Skin epidermis (tissue), 12 donors: ENCODE results near the gene EDIL3.
"Not testable (repeated sequence)": the region's sequence is repeated elsewhere in the genome, so short reads cannot be mapped to it uniquely, and the experiment has no call there.

Source experiments
- H3K27ac ChIP-seq, 21 experiments: fragments of 200-600 bp; sonication (generic) in 11 of 21; one replicate each; pipeline ENCODE4 v1.5.0; 2020; ENCODE audit warnings: mild to moderate bottlenecking in 3 of 21, inconsistent platforms in 2 of 21, moderate library complexity in 2 of 21
- H3K4me3 ChIP-seq, 7 experiments: fragments of 200-600 bp; sonication (generic) in 2 of 7; one replicate each; pipeline ENCODE4 v1.5.0; 2020; ENCODE audit warnings: inconsistent platforms in 2 of 7, mild to moderate bottlenecking in 2 of 7, moderate library complexity in 1 of 7

EDIL3 gene

DNA sequence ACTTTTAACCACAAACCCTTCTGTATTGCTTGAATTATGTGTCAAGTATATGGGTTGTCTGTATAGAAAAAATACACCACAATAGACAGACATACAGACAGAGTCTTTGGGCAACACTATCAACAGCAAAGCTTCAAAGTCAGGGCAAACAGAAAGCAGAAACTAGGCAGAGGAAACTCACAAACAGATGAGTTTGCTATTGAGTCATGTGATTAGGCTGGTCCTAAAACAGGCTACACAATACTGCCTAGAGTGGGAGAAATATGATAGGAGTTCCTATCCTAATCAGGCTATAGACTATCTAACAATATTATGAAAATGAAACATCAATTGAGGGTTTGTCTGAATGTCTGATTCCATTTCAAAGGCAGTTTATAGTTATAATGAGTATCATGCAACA is 156.4 kb downstream of the EDIL3 start:
- Histone ChIP-seq H3K27ac (no peak overlapping the region), H3K4me3 (no peak overlapping the region)

DNA sequence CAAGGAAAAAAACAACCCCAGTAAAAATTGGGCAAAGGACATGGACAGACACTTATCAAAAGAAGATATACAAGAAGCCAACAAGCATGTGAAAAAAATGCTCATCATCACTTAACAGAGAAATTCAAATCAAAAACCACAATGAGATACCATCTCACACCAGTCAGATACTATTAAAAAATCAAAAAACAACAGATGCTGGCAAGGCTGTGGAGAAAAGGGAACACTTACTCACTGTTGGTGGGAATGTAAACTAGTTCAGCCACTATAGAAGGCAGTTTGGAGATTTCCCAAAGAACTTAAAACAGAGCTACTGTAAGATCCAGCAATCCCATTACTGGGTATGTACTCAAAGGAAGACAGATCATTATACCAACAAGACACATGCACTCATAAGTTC is 157.4 kb downstream of the EDIL3 start:
- H3K4me3 ChIP-seq: no peak overlapping the region
- H3K27ac ChIP-seq: no peak overlapping the region

DNA sequence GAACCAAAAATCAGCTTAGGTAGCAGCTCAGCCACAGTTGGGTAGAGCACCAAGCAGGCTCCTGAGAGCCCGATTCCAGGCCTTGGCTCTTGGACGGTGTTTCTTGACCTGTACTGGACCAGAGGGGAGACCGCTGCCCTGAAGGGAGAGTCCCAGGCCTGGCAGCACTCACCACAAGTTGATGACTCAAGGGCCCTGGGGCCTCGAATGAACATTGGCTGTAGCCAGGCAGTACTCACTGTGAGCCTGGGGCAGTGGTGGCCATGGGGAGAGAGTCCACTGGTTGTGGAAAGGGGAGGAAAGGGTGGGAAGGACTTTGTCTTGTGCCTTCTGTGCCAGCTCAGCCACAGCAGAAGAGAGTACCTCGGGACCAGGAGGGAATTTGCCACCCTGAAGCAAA is 166.1 kb downstream of the EDIL3 start:
- Histone ChIP-seq H3K4me3 (no peak overlapping the region), H3K27ac (no peak overlapping the region)

GRCh38 chr5:84215521-84215920 is 169.2 kb downstream of the EDIL3 start:
- H3K4me3 ChIP-seq: no peak overlapping the region
- peak overlapping the region in 1 of 21 experiments; percentile 48 for H3K27ac ChIP-seq

DNA sequence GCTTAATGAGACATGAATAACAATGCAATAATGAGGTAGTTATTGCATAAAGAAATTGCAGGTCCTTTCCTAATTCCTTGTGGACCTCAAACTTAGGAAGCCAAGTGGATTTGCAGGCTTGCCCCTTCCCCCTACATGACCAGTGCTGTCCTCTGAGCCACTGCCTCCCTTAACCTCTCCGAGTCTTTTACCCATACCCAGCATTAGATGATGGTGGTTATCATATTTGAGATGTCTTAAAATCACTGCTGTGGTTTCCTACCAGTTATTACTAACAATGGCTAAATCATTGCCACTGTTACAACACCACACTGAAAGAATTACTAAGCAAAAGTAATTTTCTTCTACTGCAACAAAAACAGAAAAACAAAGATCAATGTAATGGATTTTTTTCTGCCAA is 170.8 kb downstream of the EDIL3 start:
- no peak overlapping the region for H3K4me3 ChIP-seq
- H3K27ac ChIP-seq: no peak overlapping the region

- no peak overlapping the region for H3K27ac ChIP-seq
Measured at GRCh38 chr5:84213212-84213611, 171.5 kb downstream of the EDIL3 start.

DNA sequence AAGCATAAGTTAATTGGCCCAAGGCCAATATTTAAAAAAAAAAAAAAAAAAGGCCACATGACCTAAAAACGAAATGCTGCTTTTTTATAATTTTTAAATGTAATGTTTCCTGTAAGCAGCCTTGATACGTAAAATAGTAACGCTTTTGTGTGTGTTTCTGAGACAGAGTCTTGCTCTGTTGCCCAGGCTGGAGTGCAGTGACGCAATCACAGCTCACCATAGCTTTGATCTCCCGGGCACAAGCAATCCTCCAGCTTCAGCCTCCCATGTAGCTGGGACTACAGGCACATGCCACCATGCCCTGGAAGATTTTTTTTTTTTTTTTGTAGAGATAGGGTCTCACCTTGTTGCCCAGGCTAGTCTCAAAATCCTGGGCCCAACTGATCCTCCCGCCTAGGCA is 179.9 kb downstream of the EDIL3 start:
- H3K27ac ChIP-seq: no peak overlapping the region
- no peak overlapping the region for H3K4me3 ChIP-seq

More at GRCh38 chr5:84213212-84213611, 171.5 kb downstream of the EDIL3 start:
- no peak overlapping the region for H3K4me3 ChIP-seq

DNA sequence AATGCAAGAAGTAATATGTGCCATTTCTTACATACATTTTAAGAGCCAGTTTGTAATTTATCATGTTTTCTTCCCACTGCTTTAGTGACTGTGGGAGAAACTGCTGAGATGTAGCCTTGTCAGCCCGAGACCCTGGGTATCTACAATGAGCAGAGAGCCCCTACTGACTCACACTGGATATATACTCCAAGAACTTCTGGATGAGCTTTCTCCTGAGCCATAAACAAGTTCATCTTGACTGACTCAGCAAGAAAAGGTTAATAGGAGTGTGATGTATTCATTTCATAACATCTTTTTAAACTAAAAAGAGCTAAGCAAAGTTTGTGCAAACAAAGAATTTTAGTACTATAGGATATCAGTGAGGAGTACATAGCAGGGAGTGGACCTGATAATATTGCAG is 182.5 kb downstream of the EDIL3 start:
- Histone ChIP-seq H3K4me3 (no peak overlapping the region), H3K27ac (no peak overlapping the region)

DNA sequence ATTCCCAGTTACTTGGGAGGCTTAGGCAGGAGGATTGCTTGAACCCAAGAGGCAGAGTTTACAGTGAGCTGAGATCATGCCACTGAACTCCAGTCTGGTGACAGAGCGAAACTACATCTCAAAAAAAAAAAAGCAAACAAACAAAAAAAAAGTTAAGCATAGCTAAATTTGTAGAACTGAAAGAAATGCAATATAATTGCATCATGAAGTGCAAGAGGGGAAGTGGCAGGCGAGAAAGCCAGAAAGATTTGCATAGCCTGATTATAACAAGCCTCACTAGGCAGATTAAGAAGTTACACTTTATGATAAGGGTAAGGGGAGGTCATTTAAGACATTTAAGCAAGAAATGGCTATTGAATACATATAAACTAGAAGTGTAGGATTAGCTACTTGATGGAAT is 187.1 kb downstream of the EDIL3 start:
- H3K4me3 ChIP-seq: no peak overlapping the region

GRCh38 chr5:84191281-84191680 is 193.4 kb downstream of the EDIL3 start:
- Histone ChIP-seq H3K4me3 (no peak overlapping the region), H3K27ac (no peak overlapping the region)

More for the DNA sequence above, 187.1 kb downstream of the EDIL3 start:
- H3K27ac ChIP-seq: no peak overlapping the region

- Histone ChIP-seq H3K4me3 (no peak overlapping the region), H3K27ac (no peak overlapping the region)
Measured at GRCh38 chr5:84184857-84185256, 199.8 kb downstream of the EDIL3 start.

- H3K27ac ChIP-seq: no peak overlapping the region
- H3K4me3 ChIP-seq: no peak overlapping the region
Measured at GRCh38 chr5:84181093-84181492, 203.6 kb downstream of the EDIL3 start.

DNA sequence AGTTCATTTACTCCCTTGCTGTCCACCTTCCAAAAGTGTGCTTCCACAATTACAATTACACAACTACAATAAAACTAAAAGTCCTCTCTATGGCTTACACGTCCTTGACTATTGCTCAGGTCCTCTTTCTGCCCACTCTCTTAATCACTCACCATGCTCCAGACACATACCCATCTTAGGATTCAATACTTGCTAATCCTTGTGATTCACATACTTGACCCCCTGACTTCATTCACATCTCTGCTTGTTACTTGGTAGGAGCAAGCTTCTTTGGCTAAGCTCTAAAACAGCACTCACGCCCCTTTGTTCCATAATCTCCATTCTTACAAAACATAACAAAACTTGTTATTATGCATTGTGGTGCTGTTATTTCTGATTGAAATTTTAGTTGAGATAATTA is 215.8 kb downstream of the EDIL3 start:
- Histone ChIP-seq H3K27ac (no peak overlapping the region), H3K4me3 (no peak overlapping the region)

DNA sequence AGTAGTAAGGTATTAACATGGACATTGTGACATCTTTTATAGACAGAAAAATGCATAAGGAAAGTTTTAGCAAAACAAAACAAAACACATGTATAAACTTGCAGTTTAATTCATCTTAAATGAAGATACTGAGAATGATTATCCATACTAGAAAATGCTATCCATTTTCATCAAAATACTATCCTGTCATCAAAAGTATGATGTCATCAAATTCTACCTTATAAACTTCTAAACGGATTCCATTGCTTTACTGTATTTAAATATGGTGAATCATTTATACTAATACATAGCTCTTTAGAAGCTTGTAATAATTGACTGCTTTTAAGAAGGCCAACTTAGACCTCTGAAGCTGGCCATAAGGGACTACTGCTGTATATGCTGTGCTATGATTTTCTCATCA is 221.0 kb downstream of the EDIL3 start:
- Histone ChIP-seq H3K27ac (no peak overlapping the region), H3K4me3 (no peak overlapping the region)

DNA sequence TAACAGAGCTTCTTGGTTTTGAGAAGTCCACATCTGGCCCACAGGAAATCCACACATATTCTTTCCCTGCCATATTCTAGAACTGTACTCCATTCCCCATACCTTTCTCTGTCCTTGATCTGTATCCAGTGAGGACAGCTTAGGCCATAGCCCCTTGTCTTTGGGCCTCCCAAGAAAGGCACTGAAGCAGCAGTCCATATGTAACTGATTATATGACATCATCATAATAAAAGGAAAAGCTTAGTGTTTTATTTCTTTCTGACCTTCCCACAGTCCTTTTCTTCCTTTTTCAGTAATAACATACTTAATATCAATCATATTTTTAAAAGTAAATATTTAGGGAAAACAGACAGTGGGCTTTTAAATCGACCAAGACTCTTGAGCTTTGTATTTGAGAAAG is 222.0 kb downstream of the EDIL3 start:
- no peak overlapping the region for H3K27ac ChIP-seq
- no peak overlapping the region for H3K4me3 ChIP-seq

- H3K27ac ChIP-seq, H3K4me3 ChIP-seq: not testable (repeated sequence)
Measured at GRCh38 chr5:84160650-84161049, 224.0 kb downstream of the EDIL3 start.

- no peak overlapping the region for H3K4me3 ChIP-seq
- no peak overlapping the region for H3K27ac ChIP-seq
Measured at GRCh38 chr5:84149094-84149493, 235.6 kb downstream of the EDIL3 start.

DNA sequence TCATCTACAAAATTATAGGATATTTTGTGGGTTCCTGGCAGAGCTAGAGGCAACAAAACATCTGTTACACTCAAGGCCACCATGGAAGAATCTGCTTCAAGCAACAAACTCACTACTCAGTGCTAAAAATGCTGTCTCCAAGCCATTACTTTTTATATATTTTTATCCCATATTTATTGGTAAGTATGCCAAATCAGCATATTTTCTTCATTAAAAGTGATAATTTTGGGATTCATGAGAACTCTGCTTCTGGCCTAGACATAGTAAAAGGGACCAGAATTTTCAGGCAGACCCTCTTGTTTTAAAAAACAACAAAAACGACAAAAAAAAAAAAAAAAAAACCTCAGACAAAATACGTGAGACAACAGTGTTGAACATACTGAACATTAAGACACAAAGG is 236.0 kb downstream of the EDIL3 start:
- Histone ChIP-seq H3K27ac (no peak overlapping the region), H3K4me3 (no peak overlapping the region)

GRCh38 chr5:84137541-84137940 is 247.1 kb downstream of the EDIL3 start:
- Histone ChIP-seq H3K4me3 (no peak overlapping the region), H3K27ac (no peak overlapping the region)

DNA sequence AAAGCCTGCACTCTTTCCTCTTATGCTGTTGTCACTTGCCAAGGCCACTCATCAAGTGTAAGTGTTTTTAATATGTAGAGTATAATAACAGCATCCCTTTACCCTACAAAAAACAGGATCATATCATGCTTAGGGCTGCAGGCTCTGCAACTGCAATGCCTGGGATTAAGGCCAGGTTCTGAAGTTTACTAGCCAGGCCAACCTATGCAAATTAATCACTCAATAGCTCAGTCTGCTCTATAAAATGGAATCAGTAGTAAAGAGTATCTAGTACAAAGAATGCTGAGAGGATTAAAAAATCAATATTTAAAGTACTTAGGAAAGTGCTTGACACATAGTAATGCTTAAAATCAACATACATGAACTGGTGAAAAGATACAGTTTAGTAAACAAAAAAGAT is 253.3 kb downstream of the EDIL3 start:
- H3K4me3 ChIP-seq: no peak overlapping the region
- H3K27ac ChIP-seq: no peak overlapping the region

- H3K27ac ChIP-seq: no peak overlapping the region
- H3K4me3 ChIP-seq: no peak overlapping the region
Measured at GRCh38 chr5:84130006-84130580, 254.6 kb downstream of the EDIL3 start.

GRCh38 chr5:84125216-84125615 is 259.5 kb downstream of the EDIL3 start:
- Histone ChIP-seq H3K4me3 (no peak overlapping the region), H3K27ac (no peak overlapping the region)

DNA sequence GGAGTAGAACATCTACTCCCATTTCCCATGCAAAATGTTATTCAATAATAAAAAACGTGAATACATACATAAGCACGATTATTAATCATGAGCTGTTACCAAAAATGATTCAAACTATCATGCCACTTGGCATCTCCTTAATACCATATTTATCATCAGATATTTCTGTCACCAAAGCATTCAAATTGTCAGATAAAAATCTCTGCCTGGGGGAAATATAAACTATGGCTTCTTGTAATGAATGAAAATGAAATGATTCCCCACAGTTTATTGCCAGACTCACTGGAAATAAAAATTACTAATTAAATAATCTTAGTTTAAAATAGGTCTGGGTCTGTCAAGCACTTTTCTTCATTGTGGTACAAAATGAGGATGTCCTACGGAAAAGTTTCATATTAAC is 265.4 kb downstream of the EDIL3 start:
- Histone ChIP-seq H3K27ac (no peak overlapping the region), H3K4me3 (no peak overlapping the region)
